GM23338 (cell line): ENCODE measurements around the gene C1orf198.

Source experiments
- CREB1 ChIP-seq: fragments of 250-450 bp; sonication (Bioruptor Pico); IDR thresholded peaks from 2 replicates; pipeline ENCODE4 v1.5.0; 2020; ENCODE audit warnings: low read depth, mild to moderate bottlenecking, moderate library complexity
- EZH2 ChIP-seq: fragments of 200-600 bp; sonication (generic); IDR thresholded peaks from one replicate; pipeline ENCODE4 v1.8.0; 2017; ENCODE audit warnings: antibody characterized with exemption, mild to moderate bottlenecking, low read depth; ENCODE audit not compliant: unreplicated experiment
- EZH2phosphoT487 ChIP-seq: fragments of 200-600 bp; sonication (generic); IDR thresholded peaks from one replicate; pipeline ENCODE4 v1.8.1; 2018; ENCODE audit warnings: antibody characterized with exemption; ENCODE audit not compliant: unreplicated experiment
- JUNB ChIP-seq: IDR thresholded peaks from one replicate; pipeline ENCODE4 v1.6.1; 2016; ENCODE audit warnings: antibody characterized with exemption; ENCODE audit not compliant: unreplicated experiment
- NANOG ChIP-seq: IDR thresholded peaks from 2 replicates; pipeline ENCODE4 v1.6.1; 2016; ENCODE audit warnings: antibody characterized with exemption, borderline replicate concordance
- POLR2AphosphoS5 ChIP-seq: IDR thresholded peaks from 2 replicates; pipeline ENCODE4 v1.6.1; 2016; ENCODE audit warnings: antibody characterized with exemption, low read depth
- STAT1 ChIP-seq: IDR thresholded peaks from one replicate; pipeline ENCODE4 v1.6.1; 2016; ENCODE audit warnings: antibody characterized with exemption; ENCODE audit not compliant: unreplicated experiment
- ZNF114 ChIP-seq: fragments of 250-450 bp; sonication (Bioruptor Pico); IDR thresholded peaks from 2 replicates; pipeline ENCODE4 v1.5.0; 2020; ENCODE audit warnings: mild to moderate bottlenecking, moderate library complexity
- TF ChIP-seq, protein P1 (sequence below), 2 experiments: fragments of 200-600 bp in 1 of 2; sonication (generic) in 1 of 2; conservative IDR thresholded peaks; 2 replicates each; pipeline versions ENCODE4 v1.5.1 to v1.6.1; 2016 to 2017; ENCODE audit warnings: antibody characterized with exemption in 2 of 2, low read depth in 2 of 2, mild to moderate bottlenecking in 2 of 2, moderate library complexity in 1 of 2
- TF ChIP-seq, protein P2 (sequence below): IDR thresholded peaks from 2 replicates; pipeline ENCODE4 v1.6.1; 2016; ENCODE audit warnings: antibody characterized with exemption
- TF ChIP-seq, protein P3 (sequence below): fragments of 250-450 bp; sonication (Bioruptor Pico); IDR thresholded peaks from 2 replicates; pipeline ENCODE4 v1.5.0; 2020; ENCODE audit warnings: mild to moderate bottlenecking, moderate library complexity
- TF ChIP-seq, protein P4 (sequence below): IDR thresholded peaks from one replicate; pipeline ENCODE4 v1.6.1; 2018; ENCODE audit warnings: antibody characterized with exemption; ENCODE audit not compliant: unreplicated experiment

DNA sequence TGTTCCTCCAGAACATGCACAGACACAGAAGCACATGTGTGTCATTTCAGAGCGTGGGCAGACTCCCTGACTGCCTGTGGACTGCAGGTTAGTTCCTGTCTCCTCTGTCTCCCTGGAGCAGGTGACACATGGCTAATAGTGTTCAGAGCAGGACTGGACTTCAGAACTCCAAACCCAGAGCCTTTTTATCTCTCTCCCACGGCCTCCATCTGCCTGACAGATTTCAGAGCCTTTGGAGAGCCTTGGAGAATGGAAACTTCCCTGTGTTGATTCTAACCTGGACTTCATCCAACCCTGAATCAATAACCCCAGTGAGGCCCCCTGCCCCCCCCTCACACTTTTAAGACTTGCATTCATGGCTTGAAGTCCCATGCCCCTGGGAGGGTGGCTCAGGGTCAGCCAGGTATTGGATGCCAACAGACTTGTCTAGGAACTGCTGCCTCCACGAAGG, 44.4 kb downstream of the C1orf198 start:
- TF ChIP-seq, protein P1, sequence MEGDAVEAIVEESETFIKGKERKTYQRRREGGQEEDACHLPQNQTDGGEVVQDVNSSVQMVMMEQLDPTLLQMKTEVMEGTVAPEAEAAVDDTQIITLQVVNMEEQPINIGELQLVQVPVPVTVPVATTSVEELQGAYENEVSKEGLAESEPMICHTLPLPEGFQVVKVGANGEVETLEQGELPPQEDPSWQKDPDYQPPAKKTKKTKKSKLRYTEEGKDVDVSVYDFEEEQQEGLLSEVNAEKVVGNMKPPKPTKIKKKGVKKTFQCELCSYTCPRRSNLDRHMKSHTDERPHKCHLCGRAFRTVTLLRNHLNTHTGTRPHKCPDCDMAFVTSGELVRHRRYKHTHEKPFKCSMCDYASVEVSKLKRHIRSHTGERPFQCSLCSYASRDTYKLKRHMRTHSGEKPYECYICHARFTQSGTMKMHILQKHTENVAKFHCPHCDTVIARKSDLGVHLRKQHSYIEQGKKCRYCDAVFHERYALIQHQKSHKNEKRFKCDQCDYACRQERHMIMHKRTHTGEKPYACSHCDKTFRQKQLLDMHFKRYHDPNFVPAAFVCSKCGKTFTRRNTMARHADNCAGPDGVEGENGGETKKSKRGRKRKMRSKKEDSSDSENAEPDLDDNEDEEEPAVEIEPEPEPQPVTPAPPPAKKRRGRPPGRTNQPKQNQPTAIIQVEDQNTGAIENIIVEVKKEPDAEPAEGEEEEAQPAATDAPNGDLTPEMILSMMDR (conservative IDR thresholded peaks at IDR 0.05; ENCODE audit: low read depth in 2 of 2), result no peak
- no peak for TF ChIP-seq POLR2AphosphoS5
- TF ChIP-seq EZH2, result no peak
- no peak for TF ChIP-seq CREB1 (CRISPR knock-in tag)
- TF ChIP-seq, protein P2, sequence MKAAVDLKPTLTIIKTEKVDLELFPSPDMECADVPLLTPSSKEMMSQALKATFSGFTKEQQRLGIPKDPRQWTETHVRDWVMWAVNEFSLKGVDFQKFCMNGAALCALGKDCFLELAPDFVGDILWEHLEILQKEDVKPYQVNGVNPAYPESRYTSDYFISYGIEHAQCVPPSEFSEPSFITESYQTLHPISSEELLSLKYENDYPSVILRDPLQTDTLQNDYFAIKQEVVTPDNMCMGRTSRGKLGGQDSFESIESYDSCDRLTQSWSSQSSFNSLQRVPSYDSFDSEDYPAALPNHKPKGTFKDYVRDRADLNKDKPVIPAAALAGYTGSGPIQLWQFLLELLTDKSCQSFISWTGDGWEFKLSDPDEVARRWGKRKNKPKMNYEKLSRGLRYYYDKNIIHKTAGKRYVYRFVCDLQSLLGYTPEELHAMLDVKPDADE, result no peak
- TF ChIP-seq, protein P3, sequence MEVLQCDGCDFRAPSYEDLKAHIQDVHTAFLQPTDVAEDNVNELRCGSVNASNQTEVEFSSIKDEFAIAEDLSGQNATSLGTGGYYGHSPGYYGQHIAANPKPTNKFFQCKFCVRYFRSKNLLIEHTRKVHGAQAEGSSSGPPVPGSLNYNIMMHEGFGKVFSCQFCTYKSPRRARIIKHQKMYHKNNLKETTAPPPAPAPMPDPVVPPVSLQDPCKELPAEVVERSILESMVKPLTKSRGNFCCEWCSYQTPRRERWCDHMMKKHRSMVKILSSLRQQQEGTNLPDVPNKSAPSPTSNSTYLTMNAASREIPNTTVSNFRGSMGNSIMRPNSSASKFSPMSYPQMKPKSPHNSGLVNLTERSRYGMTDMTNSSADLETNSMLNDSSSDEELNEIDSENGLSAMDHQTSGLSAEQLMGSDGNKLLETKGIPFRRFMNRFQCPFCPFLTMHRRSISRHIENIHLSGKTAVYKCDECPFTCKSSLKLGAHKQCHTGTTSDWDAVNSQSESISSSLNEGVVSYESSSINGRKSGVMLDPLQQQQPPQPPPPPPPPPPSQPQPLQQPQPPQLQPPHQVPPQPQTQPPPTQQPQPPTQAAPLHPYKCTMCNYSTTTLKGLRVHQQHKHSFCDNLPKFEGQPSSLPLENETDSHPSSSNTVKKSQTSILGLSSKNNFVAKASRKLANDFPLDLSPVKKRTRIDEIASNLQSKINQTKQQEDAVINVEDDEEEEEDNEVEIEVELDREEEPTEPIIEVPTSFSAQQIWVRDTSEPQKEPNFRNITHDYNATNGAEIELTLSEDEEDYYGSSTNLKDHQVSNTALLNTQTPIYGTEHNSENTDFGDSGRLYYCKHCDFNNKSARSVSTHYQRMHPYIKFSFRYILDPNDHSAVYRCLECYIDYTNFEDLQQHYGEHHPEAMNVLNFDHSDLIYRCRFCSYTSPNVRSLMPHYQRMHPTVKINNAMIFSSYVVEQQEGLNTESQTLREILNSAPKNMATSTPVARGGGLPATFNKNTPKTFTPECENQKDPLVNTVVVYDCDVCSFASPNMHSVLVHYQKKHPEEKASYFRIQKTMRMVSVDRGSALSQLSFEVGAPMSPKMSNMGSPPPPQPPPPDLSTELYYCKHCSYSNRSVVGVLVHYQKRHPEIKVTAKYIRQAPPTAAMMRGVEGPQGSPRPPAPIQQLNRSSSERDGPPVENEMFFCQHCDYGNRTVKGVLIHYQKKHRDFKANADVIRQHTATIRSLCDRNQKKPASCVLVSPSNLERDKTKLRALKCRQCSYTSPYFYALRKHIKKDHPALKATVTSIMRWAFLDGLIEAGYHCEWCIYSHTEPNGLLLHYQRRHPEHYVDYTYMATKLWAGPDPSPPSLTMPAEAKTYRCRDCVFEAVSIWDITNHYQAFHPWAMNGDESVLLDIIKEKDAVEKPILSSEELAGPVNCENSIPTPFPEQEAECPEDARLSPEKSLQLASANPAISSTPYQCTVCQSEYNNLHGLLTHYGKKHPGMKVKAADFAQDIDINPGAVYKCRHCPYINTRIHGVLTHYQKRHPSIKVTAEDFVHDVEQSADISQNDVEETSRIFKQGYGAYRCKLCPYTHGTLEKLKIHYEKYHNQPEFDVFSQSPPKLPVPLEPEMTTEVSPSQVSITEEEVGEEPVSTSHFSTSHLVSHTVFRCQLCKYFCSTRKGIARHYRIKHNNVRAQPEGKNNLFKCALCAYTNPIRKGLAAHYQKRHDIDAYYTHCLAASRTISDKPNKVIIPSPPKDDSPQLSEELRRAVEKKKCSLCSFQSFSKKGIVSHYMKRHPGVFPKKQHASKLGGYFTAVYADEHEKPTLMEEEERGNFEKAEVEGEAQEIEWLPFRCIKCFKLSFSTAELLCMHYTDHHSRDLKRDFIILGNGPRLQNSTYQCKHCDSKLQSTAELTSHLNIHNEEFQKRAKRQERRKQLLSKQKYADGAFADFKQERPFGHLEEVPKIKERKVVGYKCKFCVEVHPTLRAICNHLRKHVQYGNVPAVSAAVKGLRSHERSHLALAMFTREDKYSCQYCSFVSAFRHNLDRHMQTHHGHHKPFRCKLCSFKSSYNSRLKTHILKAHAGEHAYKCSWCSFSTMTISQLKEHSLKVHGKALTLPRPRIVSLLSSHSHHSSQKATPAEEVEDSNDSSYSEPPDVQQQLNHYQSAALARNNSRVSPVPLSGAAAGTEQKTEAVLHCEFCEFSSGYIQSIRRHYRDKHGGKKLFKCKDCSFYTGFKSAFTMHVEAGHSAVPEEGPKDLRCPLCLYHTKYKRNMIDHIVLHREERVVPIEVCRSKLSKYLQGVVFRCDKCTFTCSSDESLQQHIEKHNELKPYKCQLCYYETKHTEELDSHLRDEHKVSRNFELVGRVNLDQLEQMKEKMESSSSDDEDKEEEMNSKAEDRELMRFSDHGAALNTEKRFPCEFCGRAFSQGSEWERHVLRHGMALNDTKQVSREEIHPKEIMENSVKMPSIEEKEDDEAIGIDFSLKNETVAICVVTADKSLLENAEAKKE, result no peak
- no peak for TF ChIP-seq JUNB
- no peak for TF ChIP-seq EZH2phosphoT487
- TF ChIP-seq, protein P4, sequence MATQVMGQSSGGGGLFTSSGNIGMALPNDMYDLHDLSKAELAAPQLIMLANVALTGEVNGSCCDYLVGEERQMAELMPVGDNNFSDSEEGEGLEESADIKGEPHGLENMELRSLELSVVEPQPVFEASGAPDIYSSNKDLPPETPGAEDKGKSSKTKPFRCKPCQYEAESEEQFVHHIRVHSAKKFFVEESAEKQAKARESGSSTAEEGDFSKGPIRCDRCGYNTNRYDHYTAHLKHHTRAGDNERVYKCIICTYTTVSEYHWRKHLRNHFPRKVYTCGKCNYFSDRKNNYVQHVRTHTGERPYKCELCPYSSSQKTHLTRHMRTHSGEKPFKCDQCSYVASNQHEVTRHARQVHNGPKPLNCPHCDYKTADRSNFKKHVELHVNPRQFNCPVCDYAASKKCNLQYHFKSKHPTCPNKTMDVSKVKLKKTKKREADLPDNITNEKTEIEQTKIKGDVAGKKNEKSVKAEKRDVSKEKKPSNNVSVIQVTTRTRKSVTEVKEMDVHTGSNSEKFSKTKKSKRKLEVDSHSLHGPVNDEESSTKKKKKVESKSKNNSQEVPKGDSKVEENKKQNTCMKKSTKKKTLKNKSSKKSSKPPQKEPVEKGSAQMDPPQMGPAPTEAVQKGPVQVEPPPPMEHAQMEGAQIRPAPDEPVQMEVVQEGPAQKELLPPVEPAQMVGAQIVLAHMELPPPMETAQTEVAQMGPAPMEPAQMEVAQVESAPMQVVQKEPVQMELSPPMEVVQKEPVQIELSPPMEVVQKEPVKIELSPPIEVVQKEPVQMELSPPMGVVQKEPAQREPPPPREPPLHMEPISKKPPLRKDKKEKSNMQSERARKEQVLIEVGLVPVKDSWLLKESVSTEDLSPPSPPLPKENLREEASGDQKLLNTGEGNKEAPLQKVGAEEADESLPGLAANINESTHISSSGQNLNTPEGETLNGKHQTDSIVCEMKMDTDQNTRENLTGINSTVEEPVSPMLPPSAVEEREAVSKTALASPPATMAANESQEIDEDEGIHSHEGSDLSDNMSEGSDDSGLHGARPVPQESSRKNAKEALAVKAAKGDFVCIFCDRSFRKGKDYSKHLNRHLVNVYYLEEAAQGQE, result no peak
- no peak for TF ChIP-seq ZNF114 (CRISPR knock-in tag)
- no peak for TF ChIP-seq STAT1
- TF ChIP-seq NANOG, result no peak
